22Rv1 (cell line): ENCODE results near the gene ROPN1.

ENCODE experiments used
- CTCF ChIP-seq: fragments of 450-650 bp; IDR thresholded peaks from 2 replicates; pipeline ENCODE4 v1.5.1; 2017; ENCODE audit warnings: mild to moderate bottlenecking
- ZFX ChIP-seq: fragments of 450-650 bp; IDR thresholded peaks from 2 replicates; pipeline ENCODE4 v1.6.1; 2017; ENCODE audit warnings: antibody characterized with exemption, borderline replicate concordance

- TF ChIP-seq CTCF (no peak), ZFX (no peak)
Measured at GRCh38 chr3:123936400-123936799, 55.5 kb downstream of the ROPN1 start.
